ENCODE measurements around the gene CFAP77.

Gene CFAP77

DNA sequence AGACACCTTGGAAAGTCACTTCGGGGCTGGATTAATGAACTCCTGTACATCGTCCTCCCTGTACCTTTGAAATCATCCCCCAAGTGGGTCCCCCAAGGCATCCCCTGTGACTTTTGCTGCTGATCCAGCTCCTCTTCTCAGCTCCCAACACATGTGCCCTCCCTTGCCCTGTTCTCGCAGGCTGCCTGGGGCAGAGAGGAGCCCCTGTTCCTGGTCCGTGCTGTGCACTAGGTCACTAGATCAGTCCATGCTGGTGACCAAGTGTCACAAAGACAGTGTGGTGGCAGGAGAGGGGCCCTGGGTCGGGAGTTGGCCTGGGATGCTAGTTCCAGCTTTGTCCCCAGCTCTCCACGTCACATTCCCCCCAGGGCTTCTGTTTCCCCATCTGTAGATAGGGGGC lies 93.1 kb downstream of the CFAP77 start:
- no peak for TF ChIP-seq FOXM1 (IDR thresholded peaks at IDR 0.05; ENCODE audit: borderline replicate concordance)
- TF ChIP-seq L3MBTL2 (conservative IDR thresholded peaks at IDR 0.05), result no peak
- no peak for TF ChIP-seq SP1 (IDR thresholded peaks at IDR 0.05)
- TF ChIP-seq NFRKB (IDR thresholded peaks at IDR 0.05), result no peak
- TF ChIP-seq SUZ12 (IDR thresholded peaks at IDR 0.05), result no peak
- TF ChIP-seq HDGF (IDR thresholded peaks at IDR 0.05; ENCODE audit: borderline replicate concordance), result no peak
- TF ChIP-seq FOXA1 (IDR thresholded peaks at IDR 0.05), result no peak
- no peak for DNase-seq (ENCODE audit: extremely low spot score)
- ChIA-PET POLR2A (no interaction called here), CTCF (no interaction called here)

DNA sequence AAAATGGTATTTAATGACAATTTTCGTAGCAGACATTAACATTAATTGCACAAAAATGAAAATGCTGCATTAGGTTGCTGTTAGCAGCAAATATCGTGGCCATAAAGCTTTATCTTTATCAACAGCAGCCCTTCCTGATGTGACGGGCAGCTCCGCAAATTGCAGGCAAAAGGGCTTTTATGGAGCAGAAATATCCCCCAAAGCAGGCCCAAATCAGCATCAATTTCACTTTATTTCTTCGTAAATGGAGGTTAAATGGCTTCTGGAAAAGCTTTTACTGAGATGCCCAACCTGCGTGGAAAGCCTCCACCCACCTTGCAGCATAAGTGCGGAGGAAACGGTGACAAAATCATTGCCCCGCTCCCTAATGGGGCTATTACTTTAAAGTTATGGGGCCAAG lies 94.5 kb downstream of the CFAP77 start:
- TF ChIP-seq ARNT (IDR thresholded peaks at IDR 0.05), result no peak
- TF ChIP-seq ELF4 (IDR thresholded peaks at IDR 0.05), result no peak
- TF ChIP-seq FOXM1 (IDR thresholded peaks at IDR 0.05; ENCODE audit: borderline replicate concordance), result no peak
- TF ChIP-seq SUZ12 (IDR thresholded peaks at IDR 0.05), result no peak
- TF ChIP-seq, protein P1, sequence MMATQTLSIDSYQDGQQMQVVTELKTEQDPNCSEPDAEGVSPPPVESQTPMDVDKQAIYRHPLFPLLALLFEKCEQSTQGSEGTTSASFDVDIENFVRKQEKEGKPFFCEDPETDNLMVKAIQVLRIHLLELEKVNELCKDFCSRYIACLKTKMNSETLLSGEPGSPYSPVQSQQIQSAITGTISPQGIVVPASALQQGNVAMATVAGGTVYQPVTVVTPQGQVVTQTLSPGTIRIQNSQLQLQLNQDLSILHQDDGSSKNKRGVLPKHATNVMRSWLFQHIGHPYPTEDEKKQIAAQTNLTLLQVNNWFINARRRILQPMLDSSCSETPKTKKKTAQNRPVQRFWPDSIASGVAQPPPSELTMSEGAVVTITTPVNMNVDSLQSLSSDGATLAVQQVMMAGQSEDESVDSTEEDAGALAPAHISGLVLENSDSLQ (IDR thresholded peaks at IDR 0.05), result no peak
- TF ChIP-seq TARDBP (IDR thresholded peaks at IDR 0.05), result no peak
- TF ChIP-seq L3MBTL2 (conservative IDR thresholded peaks at IDR 0.05), result no peak
- TF ChIP-seq FOXA1 (IDR thresholded peaks at IDR 0.05), result no peak
- TF ChIP-seq CTBP1 (IDR thresholded peaks at IDR 0.05; ENCODE audit: borderline replicate concordance), result no peak
- no peak for TF ChIP-seq NFRKB (IDR thresholded peaks at IDR 0.05)
- TF ChIP-seq ZNF384 (IDR thresholded peaks at IDR 0.05), result no peak
- TF ChIP-seq BHLHE40 (IDR thresholded peaks at IDR 0.05; ENCODE audit: borderline replicate concordance), result no peak
- TF ChIP-seq HDGF (IDR thresholded peaks at IDR 0.05; ENCODE audit: borderline replicate concordance), result no peak
- no peak for TF ChIP-seq SP1 (IDR thresholded peaks at IDR 0.05)
- TF ChIP-seq LEF1 (IDR thresholded peaks at IDR 0.05; ENCODE audit: borderline replicate concordance), result no peak
- DNase-seq (ENCODE audit: extremely low spot score), result no peak
- ChIA-PET CTCF (no interaction called here), POLR2A (no interaction called here)

DNA sequence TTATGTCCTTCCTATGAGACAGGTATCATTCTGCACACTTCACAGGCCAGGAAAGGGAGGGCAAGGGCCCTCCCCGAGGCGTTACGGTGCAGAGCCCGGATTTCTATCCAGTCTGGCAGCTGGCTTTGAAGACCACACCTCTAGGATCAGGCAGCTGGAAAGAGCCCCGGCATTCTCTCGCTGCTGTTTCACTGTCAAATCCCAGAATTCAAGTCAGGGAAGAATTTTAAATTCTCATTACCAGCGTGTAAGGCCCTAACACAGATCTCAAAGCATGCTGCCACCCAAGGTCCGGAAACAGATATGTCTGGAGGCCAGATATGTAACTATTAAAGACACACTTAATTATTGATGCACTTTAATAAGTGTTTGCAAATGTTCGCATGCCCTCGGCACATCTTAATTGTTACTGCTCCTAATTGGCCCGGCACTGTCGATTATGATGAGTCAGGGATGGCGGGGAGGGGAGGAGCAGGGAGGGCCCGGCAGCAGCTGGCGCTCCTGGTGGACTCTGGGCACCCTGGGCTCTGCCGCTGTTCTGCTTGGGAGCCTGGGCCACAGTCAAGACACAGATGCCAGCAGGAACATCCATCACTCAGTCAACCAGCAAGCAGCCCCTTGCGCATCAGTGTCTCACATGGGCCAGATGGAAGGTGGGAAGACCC lies 96.1 kb downstream of the CFAP77 start:
- ChIA-PET CTCF (no interaction called here), POLR2A (no interaction called here)
- no peak for TF ChIP-seq FOXK2 (IDR thresholded peaks at IDR 0.05)
- TF ChIP-seq ZNF384 (IDR thresholded peaks at IDR 0.05), result no peak
- TF ChIP-seq ARNT (IDR thresholded peaks at IDR 0.05), result no peak
- TF ChIP-seq TARDBP (IDR thresholded peaks at IDR 0.05), result no peak
- no peak for TF ChIP-seq LEF1 (IDR thresholded peaks at IDR 0.05; ENCODE audit: borderline replicate concordance)
- TF ChIP-seq HDGF (IDR thresholded peaks at IDR 0.05; ENCODE audit: borderline replicate concordance), result no peak
- TF ChIP-seq, protein P1 (IDR thresholded peaks at IDR 0.05), result no peak
- TF ChIP-seq BHLHE40 (IDR thresholded peaks at IDR 0.05; ENCODE audit: borderline replicate concordance), result no peak
- no peak for TF ChIP-seq NFRKB (IDR thresholded peaks at IDR 0.05)
- no peak for TF ChIP-seq SUZ12 (IDR thresholded peaks at IDR 0.05)
- no peak for TF ChIP-seq ELF4 (IDR thresholded peaks at IDR 0.05)
- TF ChIP-seq CTBP1 (IDR thresholded peaks at IDR 0.05; ENCODE audit: borderline replicate concordance), result no peak
- TF ChIP-seq SP1 (IDR thresholded peaks at IDR 0.05), result no peak
- TF ChIP-seq FOXM1 (IDR thresholded peaks at IDR 0.05; ENCODE audit: borderline replicate concordance), result no peak
- TF ChIP-seq L3MBTL2 (conservative IDR thresholded peaks at IDR 0.05), result no peak
- TF ChIP-seq FOXA1 (IDR thresholded peaks at IDR 0.05), result no peak
- DNase-seq (ENCODE audit: extremely low spot score), result no peak

DNA sequence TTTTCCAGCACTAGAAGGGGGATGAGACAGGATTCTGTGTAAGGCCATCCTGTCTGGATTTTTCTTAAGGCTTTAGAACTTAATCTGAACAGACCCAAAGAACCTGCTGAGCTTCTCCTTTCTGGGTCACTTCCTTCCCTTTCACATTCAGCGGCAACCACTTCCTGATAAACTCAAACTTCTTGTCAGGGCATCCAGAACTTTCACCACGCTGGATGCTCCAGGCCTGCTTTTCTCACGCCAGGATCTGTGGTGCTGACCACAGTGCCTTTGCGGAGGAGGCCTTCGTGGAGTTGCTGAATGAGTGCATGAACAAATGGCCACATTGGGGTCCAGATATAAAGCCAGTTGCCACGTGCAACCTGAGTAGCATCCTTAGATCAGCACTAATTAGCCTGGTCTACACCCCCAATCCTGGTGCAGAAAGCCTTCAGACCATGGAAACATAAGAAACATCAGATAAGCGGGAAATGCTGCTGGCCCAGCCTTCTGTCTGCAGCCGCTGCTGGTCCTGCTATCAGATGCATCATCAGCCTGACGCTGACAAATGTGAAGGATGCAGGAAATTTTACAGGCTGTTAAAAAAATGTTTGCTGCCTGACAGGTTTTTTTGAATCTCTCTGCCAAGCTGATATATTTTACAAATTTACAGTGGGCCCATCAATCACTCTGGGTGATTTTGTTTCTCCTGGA lies 97.1 kb downstream of the CFAP77 start:
- ChIA-PET CTCF (interaction anchor here (0.8 kb wide), 1 partner anchor 22 kb away, joined by 3 read pairs; no protein-coding TSS in a partner anchor), POLR2A (no interaction called here)
- TF ChIP-seq FOXA1 (IDR thresholded peaks at IDR 0.05) (no peak), SP1 (IDR thresholded peaks at IDR 0.05) (no peak), LEF1 (IDR thresholded peaks at IDR 0.05; ENCODE audit: borderline replicate concordance) (no peak), HDGF (IDR thresholded peaks at IDR 0.05; ENCODE audit: borderline replicate concordance) (no peak), NFRKB (IDR thresholded peaks at IDR 0.05) (no peak), FOXM1 (IDR thresholded peaks at IDR 0.05; ENCODE audit: borderline replicate concordance) (no peak), BHLHE40 (IDR thresholded peaks at IDR 0.05; ENCODE audit: borderline replicate concordance) (no peak), ZNF384 (IDR thresholded peaks at IDR 0.05) (no peak), FOXK2 (IDR thresholded peaks at IDR 0.05) (no peak), L3MBTL2 (conservative IDR thresholded peaks at IDR 0.05) (no peak), SUZ12 (IDR thresholded peaks at IDR 0.05) (no peak), ARNT (IDR thresholded peaks at IDR 0.05) (no peak), ELF4 (IDR thresholded peaks at IDR 0.05) (no peak), CTBP1 (IDR thresholded peaks at IDR 0.05; ENCODE audit: borderline replicate concordance) (no peak), TARDBP (IDR thresholded peaks at IDR 0.05) (no peak)
- TF ChIP-seq, protein P1 (IDR thresholded peaks at IDR 0.05), result no peak
- DNase-seq (ENCODE audit: extremely low spot score), result no peak

DNA sequence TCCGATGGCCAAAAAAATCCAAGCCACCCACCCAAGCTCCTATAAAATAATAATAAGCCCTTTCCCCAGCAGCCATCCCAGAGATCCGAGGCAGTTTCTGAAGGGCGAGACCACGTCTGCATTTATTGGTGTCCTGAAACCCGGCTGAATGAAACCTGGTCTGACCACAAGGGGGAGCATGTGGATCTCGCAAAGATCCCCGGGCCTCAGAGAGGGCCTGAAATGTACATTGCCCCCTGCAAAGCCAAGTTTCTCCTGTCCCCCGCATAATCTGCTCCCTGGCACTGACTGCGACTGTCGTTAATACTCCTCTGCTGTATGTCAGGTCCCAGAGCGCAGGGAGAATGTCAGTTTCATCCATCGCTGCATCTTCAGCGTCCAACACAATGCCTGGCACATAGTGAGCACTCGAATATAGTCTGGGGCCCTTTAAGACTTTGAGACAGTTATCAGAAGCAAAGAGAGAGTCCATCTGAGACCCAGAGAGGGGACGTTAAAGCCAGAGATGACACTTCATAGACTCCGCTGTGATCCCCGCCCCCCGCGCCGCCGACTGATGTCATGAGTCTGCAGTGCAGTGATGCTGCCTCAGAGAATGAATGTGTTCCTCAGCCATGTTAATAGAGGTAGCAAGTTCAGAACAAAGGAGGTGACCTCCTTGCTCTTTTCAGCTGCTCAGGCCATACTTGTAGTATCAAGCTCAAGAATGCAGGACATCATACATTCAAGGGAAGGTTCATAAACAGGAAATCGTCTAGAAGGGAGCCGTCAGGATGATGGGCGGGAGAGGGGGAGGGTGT lies 97.9 kb downstream of the CFAP77 start:
- ChIA-PET CTCF (interaction anchor here (0.8 kb wide), 2 partner anchors 23 to 64 kb away, joined by 3 read pairs; no protein-coding TSS in a partner anchor), POLR2A (no interaction called here)
- DNase-seq (ENCODE audit: extremely low spot score), result peak; percentile 88
- TF ChIP-seq FOXK2 (IDR thresholded peaks at IDR 0.05), result no peak
- no peak for TF ChIP-seq TARDBP (IDR thresholded peaks at IDR 0.05)
- TF ChIP-seq CTBP1 (IDR thresholded peaks at IDR 0.05; ENCODE audit: borderline replicate concordance), result no peak
- no peak for TF ChIP-seq SP1 (IDR thresholded peaks at IDR 0.05)
- no peak for TF ChIP-seq NFRKB (IDR thresholded peaks at IDR 0.05)
- no peak for TF ChIP-seq HDGF (IDR thresholded peaks at IDR 0.05; ENCODE audit: borderline replicate concordance)
- TF ChIP-seq FOXM1 (IDR thresholded peaks at IDR 0.05; ENCODE audit: borderline replicate concordance), result no peak
- no peak for TF ChIP-seq L3MBTL2 (conservative IDR thresholded peaks at IDR 0.05)
- TF ChIP-seq, protein P1 (IDR thresholded peaks at IDR 0.05), result no peak
- TF ChIP-seq FOXA1 (IDR thresholded peaks at IDR 0.05), result no peak
- no peak for TF ChIP-seq ARNT (IDR thresholded peaks at IDR 0.05)
- TF ChIP-seq SUZ12 (IDR thresholded peaks at IDR 0.05), result no peak
- no peak for TF ChIP-seq ZNF384 (IDR thresholded peaks at IDR 0.05)
- no peak for TF ChIP-seq ELF4 (IDR thresholded peaks at IDR 0.05)
- no peak for TF ChIP-seq BHLHE40 (IDR thresholded peaks at IDR 0.05; ENCODE audit: borderline replicate concordance)
- TF ChIP-seq LEF1 (IDR thresholded peaks at IDR 0.05; ENCODE audit: borderline replicate concordance), result no peak

All from HEK293T (cell line).